NCI-H1417 treated with DMSO at 0.1 percent for 48 hours (cell line): ENCODE measurements around the gene FAM43B.

Experiments
- DNase-seq: peaks from one replicate; lab custom pipeline; 2025; lab: John Stamatoyannopoulos, UW

FAM43B gene

GRCh38 chr1:20552728-20553445, 514 bp downstream of the FAM43B start:
- no peak for DNase-seq

- no peak for DNase-seq
Measured at GRCh38 chr1:20555025-20555757, 2.8 kb downstream of the FAM43B start.

- DNase-seq: no peak
Measured at GRCh38 chr1:20555758-20556120, 3.4 kb downstream of the FAM43B start.

DNA sequence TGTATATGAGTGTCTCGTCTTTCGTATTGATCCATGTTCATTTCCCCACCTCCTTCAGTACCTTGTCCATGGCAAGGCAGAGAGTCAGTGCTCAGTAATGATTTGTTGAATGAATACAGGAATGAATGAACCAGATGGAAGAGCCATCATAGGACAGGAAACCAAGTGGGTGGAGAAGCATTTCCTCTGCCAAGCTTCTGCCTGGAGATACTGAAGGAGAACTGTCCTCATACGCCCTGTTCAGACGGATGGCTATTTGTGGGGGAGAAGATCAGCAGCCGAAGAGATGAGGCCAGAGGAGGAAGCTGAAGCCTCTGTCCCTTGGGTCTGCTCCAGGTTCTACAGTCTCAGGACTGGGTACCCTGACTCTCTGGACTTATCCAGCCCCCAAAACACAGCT, 5.8 kb downstream of the FAM43B start:
- no peak for DNase-seq

DNA sequence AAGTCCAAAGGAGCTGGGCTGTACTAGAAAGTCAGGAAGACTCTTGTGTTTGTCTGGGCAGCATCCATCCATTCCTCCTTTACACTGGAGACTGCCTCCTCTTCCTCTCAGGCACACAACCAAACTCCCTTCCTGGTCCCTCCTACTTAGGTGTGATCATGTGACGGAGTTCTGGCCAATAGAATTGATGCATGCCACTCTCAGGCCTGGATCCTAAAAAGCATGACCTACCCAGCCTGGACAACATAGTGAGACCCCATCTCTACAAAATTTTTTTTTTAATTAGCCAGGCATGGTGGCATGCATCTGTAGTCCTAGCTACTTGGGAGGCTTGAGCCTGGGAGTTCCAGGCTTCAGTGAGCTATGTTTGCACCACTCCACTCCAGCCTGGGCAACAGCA, 8.6 kb downstream of the FAM43B start:
- DNase-seq: no peak

DNA sequence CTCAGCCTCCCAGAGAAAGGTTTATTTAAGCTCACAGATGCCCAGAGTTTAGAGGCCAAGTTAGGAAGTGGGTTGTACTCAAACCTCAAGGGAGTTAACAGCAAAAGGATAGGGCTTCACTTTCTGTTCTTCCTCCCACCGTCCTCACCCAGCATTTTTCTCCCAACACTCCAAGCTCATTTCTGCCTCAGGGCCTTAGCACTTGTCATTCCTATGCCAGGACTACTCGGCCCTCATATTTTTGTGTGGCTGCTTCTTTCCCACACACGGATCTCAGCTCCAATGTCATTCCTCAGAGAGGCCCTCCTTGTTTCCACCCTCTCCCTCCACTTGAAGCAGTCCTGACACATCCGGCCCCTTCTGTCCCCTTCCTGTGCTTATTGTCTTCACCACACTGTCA, 12.9 kb downstream of the FAM43B start:
- DNase-seq: no peak

GRCh38 chr1:20569523-20570098, 17.2 kb downstream of the FAM43B start:
- DNase-seq: no peak

DNA sequence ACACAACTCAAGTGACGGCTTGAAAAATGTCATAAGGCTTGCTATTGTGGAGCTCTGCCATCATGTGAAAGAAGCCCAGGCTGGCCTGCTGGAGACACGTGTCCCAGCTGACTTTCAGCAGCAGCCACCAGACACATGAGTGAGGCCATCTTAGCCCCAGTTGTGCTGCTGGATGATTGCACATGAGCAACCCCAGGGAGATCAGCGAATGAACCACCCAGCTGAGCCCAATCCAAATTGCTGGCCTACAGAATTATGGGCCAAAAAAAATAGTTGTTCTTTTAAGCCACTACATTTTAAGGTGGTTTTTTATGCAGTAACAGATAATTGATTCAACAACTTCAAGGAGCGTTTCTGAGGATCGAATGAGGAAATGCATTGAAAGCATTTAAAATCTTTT, 19.1 kb downstream of the FAM43B start:
- DNase-seq: no peak

DNA sequence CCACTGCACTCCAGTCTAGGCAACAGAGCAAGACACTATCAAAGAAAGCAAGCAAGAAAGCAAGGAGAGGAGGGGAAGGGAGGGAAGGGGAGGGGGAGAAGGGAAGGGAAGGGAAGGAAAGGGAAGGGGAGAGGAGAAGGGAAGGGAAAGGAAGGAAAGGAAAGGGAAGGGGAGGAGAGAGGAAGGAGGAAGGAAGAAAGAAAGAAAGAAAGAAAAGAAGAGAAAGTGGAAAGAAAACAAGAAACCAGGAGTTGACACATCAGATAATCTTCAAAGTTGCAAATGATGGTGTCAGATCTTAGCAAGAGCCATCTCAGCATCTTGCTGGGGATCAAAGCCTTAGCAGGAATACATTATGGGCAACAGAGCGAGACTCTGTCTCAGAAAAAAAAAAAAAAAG, 21.6 kb downstream of the FAM43B start:
- DNase-seq: no peak

GRCh38 chr1:20574686-20575540, 22.5 kb downstream of the FAM43B start:
- DNase-seq: no peak

DNA sequence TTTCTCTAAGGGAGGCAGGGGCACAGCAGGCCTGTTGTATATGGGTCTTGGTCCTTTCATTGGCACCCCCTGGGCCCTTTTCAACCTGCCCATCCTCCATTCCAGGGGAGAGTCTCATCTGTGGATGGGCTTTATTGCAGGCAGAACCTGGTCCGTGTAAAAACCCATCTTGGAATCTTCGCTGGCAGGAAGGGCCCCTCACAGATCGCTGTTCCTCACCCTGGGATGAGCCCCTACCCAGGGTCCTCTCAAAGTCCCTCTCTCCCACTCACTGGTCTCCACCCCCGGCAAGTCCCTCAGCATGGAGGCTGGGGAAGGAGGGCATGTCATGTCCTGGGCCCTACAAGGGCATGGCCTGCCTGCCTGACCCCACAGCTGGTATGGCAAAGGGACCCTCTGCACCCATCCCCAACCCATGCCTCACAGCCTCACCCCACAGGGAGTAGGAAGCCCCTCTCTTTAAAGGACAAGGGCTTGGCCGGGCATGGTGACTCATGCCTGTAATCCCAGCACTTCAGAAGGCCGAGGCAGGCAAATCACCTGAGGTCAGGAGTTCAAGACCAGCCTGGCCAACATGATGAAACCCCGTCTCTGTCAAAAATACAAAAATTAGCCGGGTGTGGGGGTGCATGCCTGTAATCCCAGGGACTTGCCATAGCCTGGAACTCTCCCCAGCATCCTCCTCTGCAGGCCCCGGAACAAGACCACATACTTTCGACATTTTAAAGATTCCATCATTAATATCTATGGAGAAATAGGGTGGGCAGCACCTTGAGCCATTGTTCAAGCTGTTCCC, 23.4 kb downstream of the FAM43B start:
- DNase-seq: no peak

DNA sequence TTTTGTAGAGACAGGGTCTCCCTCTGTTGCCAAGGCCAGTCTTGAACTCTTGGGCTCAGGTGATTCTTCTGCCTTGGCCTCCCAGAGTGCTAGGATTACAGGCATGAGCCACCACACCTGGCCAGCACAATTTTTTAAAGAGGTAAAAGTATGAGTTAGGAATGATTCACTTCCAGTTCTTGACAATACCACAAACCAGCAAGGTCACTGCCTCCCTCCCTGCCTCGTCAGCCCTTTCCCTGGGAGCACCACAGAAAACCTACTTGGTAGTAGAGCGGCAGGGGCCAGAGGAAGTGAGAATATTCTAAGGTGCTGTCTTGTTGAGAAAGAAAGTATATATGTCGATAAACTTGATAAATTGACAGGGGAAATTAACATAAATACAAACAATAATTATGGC, 25.7 kb downstream of the FAM43B start:
- DNase-seq: no peak

- no peak for DNase-seq
Measured at GRCh38 chr1:20578721-20579395, 26.5 kb downstream of the FAM43B start.

- no peak for DNase-seq
Measured at GRCh38 chr1:20584890-20585289, 32.5 kb downstream of the FAM43B start.

DNA sequence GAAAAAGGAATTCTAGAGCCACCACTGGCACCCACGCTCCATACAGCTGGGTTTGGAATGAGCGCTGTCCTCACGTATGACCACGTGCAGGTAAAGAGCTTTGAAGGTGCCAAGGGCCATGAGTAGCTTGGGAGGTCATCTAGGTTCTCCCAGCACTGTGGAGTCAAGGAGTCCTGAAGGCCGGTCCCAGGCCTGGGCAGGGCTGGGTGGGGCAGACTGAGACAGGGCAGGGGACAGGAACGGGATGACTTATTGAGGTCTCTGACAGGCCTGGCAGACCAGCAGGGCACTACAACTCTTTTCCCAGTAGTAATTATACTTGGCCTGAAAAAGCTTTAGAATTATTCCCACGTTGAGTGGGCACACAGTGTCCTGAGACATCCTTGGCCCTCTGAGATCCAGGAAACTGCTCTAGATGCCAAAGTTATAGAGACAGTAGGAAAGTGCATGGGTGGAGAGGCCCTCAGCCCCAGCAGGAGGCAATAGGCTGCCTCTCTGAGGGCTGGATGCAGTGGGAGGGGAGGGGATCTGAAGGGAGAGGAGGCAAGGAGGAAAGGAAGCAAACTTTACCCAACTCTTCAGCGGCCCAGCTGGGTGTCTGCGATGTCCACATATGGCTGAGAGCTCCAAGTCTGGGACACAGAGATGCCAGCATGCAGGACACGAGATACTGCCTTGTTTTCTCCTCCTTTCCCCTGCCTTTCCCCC, 34.7 kb downstream of the FAM43B start:
- no peak for DNase-seq

DNA sequence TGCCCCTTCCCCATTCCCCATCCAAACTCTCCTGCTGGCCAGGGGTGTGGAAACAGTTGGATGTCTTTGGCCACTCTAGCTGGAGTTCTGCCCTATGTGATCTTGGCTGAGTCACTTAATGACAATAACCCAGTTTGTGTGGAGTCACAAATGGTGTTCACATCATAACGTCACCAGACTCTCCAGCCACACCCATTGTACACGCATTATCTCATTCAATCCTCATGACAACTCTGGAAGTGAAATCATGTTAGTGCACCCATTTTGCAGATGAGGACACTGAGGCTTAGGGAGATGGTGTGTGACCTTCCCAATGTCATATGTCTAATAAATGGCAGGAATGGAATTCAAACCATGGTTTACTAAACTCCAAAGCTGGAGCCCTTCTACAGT, 35.3 kb downstream of the FAM43B start:
- no peak for DNase-seq

DNA sequence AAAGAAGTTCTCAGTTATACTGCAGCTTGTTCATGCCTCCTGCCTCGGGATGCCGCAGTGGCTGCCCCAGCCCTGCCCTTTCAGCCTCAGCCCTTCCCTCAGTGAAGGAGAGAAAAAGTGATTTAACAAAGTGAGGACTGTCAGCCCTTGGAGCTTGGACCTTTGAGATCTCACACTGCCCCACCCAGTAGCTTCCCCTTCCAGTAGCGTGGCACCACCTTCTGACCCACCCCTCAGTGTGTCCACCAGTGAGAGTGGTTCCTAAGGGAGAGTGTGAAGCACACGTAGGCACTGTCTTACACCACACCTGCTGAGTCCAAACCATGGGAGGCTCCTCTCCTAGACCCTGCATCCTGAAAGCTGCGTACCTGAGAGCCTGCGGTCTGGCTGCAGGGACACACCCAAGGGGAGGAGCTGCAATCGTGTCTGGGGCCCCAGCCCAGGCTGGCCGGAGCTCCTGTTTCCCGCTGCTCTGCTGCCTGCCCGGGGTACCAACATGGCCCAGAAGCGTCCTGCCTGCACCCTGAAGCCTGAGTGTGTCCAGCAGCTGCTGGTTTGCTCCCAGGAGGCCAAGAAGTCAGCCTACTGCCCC, 36.4 kb downstream of the FAM43B start, which contains the start of gene CDA:
Gene CDA, plus strand, starts transcription at position 464 of the 592 bp plus-strand sequence. Its CDS starts 33 bp downstream, at position 497.
- DNase-seq: no peak

DNA sequence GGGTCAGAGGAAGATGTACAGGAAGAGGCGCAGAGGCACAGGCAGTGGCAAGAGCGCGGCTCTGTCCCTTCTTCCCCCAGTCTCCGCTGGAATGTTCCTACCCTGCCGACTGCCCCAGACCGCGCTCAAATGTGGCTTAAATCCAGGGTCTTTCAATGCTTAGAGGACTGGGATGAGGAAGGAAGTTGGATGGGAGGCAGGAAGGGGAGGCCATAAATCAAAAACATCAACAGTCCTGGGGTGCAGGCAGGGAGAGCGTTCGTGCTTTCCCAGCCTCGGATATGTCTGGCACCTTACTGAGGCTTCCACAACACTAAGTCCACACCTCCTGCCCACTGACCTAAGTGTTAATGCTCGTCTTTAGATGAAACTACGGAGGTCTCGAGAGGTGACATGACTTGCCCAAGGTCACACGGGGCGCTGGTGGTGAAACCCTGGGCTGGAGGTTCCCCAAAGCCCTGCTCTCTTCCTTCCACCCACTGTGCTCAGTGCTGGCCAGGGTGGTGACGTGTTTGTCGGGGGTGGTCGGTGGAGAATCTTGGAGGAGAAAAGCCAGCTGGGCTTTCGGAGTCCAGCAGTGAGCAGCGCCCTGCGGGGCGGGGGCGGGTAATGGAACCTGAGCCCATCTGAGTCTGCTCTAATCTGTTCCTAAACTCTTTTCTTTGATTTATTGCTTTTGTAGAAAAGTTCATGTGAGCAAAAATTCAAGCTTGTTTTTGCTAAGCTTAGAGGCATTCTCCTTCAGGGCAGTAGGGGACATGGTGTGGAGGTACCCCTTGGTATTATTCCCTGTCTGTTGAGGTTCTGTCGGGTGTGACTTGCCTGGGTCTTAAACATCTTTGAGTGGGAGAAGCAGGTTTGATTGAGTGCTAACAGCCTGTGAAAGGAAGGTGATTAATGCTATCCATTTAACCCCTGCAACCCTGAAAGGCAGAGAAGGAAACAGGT, 37.2 kb downstream of the FAM43B start:
- DNase-seq: no peak

- no peak for DNase-seq
Measured at GRCh38 chr1:20590306-20590777, 38.0 kb downstream of the FAM43B start.
